ENCODE measurements around the gene FOXK1. TPM values are rescaled to one million over a fixed set of nuclear protein-coding genes. Genes with fewer than 3 reads are reported as not detected.
"Not testable (repeated sequence)": the region's sequence is repeated elsewhere in the genome, so short reads cannot be mapped to it uniquely, and the experiment has no call there.

FOXK1 gene
- total RNA-seq, 1 donor from 2014 or later = 21.2 TPM

GRCh38 chr7:4798706-4799235, 116.7 kb downstream of the FOXK1 start:
- DNase-seq (ENCODE audit: low read depth in 2 of 2) = no peak

DNA sequence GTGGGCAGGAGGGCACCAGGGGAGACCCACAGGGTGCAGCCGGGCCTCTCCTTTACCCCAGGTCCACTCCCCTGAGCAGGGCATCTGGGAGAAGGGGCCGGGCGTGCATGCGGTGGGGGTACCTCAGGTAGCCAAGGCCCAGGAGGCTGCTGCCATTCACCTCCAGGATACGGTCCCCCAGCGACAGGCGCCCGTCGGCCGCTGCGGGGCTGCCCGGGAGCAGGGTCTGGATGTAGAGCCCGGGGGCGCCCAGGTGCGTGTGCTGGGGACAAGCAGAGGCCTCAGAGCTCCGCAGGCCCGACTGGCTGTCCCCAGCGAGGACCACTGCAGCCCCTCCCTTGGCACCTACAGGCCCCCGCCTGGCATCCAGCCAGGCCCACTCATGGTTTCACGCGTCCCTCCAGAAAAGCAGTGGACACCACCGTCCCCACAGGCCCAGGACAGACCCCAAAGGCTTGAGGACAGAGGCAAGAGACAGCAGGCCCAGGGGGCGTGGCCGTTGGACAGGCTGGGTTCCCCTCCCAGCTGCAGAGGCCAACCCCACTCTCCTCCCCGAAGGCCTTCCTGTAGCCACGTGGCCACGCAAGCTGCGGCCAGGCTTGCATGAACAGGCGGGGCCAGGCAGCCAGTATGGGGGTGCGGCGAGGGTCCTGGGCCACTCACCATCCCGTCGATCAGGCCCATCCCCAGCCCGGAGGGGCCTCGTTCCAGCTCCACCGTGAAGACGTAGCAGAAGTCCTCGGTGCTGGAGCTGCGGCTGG, 117.6 kb downstream of the FOXK1 start:
- DNase-seq (ENCODE audit: low read depth in 2 of 2) = no peak

- DNase-seq (ENCODE audit: low read depth in 2 of 2) = no peak
These were observed 118.4 kb downstream of the FOXK1 start for GRCh38 chr7:4800487-4800886.

DNA sequence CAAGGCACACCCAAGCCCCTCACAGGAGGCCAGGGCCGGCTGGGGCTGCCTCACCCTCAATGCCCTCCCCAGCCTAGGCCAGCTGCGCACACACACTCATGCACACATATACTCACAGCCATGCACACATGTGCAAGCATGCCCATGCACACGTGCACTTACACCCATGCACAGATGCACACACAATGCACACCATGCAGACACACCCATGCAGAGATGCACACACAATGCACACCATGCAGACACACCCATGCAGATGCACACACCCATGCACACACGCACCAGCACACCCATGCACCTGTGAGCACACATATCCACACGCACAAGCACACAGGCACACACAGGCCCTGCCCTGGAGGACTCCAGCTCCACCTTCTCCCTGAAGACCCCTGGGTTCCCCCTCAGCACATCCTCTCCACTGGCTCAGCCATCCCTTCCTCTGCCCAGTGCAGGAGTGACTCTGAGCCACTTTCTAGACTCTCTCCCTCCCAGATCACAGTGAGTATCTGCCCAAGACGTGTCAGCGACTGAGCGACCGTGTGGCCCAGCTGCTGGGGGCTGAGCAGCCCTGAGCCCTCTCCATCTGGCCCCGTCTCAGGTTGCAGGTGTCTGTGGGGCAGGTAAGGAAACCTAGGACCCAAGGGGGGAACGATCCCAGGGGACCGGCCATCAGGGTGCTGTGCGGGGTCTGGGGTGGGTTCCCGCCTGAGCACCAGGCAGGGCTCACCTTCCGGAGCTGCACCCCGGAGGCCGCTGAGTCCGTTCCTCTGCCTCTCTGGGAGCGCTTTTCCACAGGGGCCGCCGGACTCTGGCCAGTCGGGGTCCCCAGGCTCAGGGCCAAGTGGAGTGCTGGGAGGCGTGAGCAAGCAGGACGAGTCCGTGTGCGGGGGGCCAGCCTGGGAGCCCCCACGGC, 119.1 kb downstream of the FOXK1 start:
- DNase-seq (ENCODE audit: low read depth in 2 of 2) = no peak

DNA sequence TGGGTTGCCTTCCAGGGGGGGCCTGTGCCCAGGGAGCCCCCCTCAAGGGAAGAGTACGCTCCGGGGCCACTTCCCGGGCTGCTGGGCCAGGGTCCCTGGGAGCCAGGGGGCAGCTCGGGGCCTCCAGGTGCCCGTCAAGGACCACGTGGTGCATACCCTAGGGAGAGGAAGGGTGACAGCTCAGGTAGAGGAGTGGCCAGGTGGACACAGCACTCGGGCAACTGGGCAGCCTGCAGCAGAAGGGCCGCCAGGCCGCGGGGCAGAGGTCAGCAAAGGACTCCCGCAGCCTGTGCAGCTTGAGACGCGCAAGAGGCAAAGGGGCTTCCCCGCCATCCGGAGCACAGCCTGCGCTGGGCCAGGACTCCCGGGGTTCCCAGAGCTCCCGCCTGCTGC, 119.7 kb downstream of the FOXK1 start:
- DNase-seq (ENCODE audit: low read depth in 2 of 2) = no peak

DNA sequence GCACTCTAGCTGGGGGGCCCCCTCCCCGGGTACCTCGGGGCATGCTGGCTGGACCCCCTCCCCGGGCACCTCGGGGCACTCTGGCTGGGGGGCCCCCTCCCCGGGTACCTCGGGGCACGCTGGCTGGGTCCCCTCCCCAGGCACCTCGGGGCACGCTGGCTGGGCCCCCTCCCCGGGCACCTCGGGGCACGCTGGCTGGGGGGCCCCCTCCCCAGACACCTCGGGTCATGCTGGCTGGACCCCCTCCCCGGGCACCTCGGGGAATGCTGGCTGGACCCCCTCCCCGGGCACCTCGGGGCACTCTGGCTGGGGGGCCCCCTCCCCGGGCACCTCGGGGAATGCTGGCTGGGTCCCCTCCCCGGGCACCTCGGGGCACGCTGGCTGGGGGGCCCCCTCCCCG, 120.5 kb downstream of the FOXK1 start:
- not testable (repeated sequence) for DNase-seq (ENCODE audit: low read depth in 2 of 2)

GRCh38 chr7:4803397-4804241, 121.5 kb downstream of the FOXK1 start:
- DNase-seq (ENCODE audit: low read depth in 2 of 2) = no peak

- no peak for DNase-seq (ENCODE audit: low read depth in 2 of 2)
These were observed 123.3 kb downstream of the FOXK1 start for GRCh38 chr7:4805110-4805983.

DNA sequence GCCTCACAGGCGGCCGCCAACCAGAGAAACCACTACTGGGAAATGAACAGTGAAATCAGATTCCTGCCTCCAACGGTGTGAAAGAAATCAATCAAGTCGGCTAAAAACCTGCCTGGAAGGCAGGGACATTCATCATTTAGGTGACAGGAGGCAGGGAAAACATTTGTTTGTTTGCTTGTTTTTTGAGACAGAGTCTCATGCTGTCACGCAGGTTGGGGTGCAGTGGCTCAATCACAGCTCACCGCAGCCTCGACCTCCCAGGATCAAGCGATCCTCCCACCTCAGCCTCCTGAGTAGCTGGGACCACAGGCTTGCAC, 123.8 kb downstream of the FOXK1 start:
- DNase-seq (ENCODE audit: low read depth in 2 of 2) = no peak

GRCh38 chr7:4806983-4807597, 125.0 kb downstream of the FOXK1 start:
- DNase-seq (ENCODE audit: low read depth in 2 of 2) = no peak

GRCh38 chr7:4807598-4808016, 125.5 kb downstream of the FOXK1 start:
- DNase-seq (ENCODE audit: low read depth in 2 of 2) = no peak

DNA sequence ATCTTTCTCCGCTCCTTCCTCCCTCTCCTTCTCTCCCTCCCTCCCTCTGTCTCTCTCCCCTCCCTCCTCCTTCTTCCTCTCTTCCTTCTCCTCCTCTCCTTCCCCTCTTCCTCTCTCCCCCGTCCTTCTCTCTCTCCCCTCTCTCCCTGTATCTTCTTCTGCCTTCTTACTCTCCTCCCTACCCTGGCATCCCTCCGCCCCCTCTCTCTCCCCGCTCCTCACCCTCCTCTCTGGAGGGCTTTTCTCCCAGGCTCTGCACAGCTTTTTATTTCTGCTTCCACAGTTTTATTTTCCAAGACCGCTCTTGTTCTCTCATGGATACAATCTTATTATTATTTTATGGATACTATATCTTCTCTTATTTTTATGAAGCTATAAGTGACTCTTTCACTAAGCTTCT, 125.9 kb downstream of the FOXK1 start:
- no peak for DNase-seq (ENCODE audit: low read depth in 2 of 2)

DNA sequence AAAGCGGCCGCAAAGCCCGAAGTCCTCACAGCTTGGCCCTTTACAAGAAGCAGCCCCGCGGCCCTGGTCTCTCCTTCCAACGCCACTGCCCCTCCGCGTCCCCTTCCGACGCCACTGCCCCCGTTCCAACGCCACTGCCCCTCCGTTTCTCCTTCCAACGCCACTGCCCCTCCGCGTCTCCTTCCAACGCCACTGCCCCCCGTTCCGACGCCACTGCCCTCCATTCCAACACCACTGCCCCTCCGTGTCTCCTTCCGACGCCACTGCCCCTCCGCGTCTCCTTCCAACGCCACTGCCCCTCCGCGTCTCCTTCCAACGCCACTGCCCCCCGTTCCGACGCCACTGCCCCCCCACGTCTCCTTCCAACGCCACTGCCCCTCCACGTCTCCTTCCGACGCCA, 126.5 kb downstream of the FOXK1 start:
- DNase-seq (ENCODE audit: low read depth in 2 of 2) = no peak

DNA sequence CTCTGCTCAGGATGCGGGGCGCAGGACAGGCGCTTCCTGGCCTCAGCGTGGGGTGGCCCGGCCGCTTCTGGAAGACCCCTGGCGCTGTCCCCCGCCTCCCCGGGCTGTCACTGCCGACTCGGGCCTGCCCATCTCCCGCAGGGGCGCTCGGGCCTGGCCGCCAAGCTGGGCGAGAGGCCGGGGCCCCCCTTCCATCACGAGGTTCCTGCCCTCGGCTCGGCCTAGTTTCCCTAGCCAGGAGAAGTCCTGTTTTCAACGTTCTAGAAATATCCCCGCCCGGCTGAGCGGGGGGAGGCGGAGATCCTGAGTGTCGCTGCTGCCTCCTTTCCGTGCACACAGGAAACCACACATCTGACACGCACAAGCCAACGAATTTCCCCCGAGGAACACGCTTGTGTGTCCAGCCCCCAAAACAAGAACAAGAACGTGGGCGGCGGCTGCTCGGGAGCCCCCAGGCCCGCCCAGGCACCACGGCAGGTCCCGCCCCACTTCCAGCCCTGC, 127.0 kb downstream of the FOXK1 start:
- no peak for DNase-seq (ENCODE audit: low read depth in 2 of 2)

DNA sequence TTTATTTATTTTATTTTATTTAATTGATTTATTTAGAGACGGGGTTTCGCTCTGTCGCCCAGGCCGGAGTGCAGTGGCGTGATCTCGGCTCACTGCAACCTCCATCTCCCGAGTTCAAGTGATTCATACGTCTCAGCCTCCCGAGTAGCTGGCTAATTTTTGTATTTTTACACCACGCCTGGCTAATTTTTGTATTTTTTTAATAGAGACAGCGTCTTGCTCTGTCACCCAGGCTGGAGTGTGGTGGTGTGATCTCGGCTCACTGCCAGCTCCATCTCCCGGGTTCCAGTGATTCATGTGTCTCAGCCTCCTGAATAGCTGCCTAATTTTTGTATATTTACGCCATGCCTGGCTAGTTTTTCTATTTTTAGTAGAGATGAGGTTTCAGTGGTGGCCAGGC, 127.6 kb downstream of the FOXK1 start:
- DNase-seq (ENCODE audit: low read depth in 2 of 2) = no peak

DNA sequence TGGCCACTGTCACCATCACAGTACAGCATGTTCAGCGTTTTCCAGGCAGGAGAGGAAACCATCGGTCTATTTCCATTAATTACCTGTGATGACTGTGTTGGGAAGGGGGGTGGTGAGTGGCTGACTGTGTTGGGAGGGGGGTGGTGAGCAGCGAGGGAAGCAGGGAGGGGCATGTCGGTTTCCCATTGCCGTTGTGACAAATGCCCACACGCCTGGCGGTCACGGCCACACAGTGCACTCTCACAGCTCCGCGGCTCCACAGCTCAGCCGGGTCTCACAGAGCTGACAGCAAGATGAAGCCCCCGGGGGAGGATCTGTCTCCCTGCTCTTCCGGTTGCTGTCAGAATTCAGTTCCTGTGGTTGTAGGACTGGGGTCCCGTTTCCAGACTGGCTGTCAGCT, 132.3 kb downstream of the FOXK1 start:
- no peak for DNase-seq (ENCODE audit: low read depth in 2 of 2)

DNA sequence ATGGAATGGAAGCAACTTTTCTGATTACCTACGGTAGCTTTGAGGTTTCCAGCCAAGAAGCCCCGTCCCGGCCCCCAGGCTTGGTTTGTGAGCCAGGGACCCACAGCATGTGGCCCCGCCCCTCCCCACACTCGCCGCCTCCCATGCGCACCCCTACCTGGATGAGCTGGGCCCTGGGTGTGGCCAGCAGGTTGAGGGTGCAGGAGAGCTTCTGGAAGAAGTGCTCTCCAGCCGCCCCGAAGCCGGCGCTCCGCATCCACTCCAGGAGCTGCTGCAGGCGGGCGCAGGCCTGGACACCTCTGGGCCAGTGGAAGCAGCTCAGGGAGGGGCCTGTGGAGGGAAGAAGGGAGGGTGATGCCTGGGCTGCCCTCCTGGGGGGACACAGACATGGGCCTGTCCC, 133.0 kb downstream of the FOXK1 start:
- no peak for DNase-seq (ENCODE audit: low read depth in 2 of 2)

- no peak for DNase-seq (ENCODE audit: low read depth in 2 of 2)
These were observed 133.7 kb downstream of the FOXK1 start for GRCh38 chr7:4815609-4816418.

DNA sequence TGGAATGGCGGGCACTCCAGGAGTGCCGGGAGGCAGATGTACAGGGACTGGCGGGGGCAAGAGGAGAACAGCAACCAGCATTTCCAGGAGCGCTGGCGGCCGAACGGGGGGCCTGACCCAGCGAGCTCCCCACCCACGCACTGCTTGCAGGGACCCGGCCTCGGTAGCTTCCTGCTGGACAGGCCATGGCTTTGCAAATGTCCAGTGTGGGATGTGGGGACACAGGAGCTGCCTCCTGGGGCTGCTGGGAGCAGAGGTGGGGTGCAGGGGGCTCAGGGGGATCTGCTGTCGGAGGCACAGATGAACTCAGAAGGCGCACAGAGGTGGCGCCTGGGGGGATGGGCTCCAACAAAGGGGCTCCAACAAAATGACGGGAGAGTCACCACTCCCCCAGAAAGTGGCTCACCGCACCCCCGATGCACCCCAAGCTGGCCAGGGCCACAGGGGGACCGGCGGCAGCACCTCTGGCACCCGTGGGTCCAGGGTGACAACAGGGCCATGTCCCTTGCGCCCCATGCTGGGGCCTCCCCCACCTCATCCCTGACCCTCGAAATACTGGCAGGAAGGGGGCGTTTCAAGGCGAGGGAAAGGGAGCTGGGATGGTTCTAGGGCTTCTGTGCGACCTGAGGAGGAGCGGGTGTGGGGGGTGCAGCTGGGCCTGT, 134.5 kb downstream of the FOXK1 start:
- no peak for DNase-seq (ENCODE audit: low read depth in 2 of 2)
